Vagina (tissue), 2 donors: Measurements from ENCODE around the gene PLEKHA8.

ENCODE experiments used
- POLR2A ChIP-seq, 2 donors: fragments of 450-650 bp; IDR thresholded peaks; one replicate each; pipeline ENCODE4 v1.6.1; 2017; ENCODE audit warnings: antibody characterized with exemption in 2 of 2, mild to moderate bottlenecking in 2 of 2, moderate library complexity in 2 of 2
- POLR2AphosphoS5 ChIP-seq, 2 donors: sonication (generic); formaldehyde crosslinking; IDR thresholded peaks; one replicate each; pipeline ENCODE4 v1.9.0; 2017; ENCODE audit warnings: antibody characterized with exemption in 2 of 2, mild to moderate bottlenecking in 2 of 2, low read depth in 1 of 2; ENCODE audit not compliant: insufficient read depth in 1 of 2
- TF ChIP-seq, protein P1 (sequence below), 3 experiments: fragments of 450-650 bp in 2 of 3; fragments of 200-600 bp in 1 of 3; sonication (generic) in 1 of 3; IDR thresholded peaks; one replicate each; pipeline ENCODE4 v1.5.1; 2017 to 2019; ENCODE audit warnings: antibody characterized with exemption in 3 of 3, mild to moderate bottlenecking in 2 of 3, moderate library complexity in 2 of 3

DNA sequence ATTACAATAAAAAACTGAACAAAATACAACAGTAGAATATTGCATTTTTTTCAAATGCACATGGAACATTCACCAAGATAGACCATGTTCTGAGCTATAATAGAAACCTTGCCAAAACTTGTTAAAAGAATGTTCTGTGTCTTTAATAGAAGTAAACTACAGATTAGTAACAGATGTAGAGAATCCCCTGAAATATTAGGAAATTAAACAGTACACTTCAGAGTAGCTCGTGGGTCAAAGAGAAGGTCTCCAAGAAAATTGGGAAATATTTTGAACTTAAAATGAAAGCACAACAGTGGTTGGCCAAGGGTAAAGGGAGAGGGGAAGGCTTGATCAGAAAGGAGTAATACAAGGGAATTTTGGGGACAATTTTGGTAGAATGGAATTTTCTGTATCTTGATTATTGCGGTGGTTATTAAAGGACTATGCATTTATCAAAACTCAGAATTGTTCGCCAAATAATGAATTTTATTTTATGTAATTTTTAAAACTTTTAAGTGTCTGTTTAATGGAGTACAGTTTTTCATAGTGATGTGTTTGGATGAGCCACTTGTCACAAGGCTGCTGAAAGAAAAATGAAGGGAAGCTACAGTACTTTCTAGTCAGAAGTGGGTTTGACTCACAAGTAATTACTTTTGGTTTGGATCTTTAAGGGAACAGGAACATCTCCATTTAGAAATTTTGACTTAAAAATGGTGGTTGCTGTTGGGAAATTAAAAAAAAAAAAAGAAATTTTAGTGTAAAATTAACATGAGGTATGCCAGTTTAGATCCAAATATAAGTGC lies 10.2 kb downstream of the PLEKHA8 start:
- TF ChIP-seq, protein P1, sequence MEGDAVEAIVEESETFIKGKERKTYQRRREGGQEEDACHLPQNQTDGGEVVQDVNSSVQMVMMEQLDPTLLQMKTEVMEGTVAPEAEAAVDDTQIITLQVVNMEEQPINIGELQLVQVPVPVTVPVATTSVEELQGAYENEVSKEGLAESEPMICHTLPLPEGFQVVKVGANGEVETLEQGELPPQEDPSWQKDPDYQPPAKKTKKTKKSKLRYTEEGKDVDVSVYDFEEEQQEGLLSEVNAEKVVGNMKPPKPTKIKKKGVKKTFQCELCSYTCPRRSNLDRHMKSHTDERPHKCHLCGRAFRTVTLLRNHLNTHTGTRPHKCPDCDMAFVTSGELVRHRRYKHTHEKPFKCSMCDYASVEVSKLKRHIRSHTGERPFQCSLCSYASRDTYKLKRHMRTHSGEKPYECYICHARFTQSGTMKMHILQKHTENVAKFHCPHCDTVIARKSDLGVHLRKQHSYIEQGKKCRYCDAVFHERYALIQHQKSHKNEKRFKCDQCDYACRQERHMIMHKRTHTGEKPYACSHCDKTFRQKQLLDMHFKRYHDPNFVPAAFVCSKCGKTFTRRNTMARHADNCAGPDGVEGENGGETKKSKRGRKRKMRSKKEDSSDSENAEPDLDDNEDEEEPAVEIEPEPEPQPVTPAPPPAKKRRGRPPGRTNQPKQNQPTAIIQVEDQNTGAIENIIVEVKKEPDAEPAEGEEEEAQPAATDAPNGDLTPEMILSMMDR (IDR thresholded peaks at IDR 0.05): no peak
- TF ChIP-seq POLR2AphosphoS5 (IDR thresholded peaks at IDR 0.05; ENCODE audit: insufficient read depth in 1 of 2, low read depth in 1 of 2) (peak; percentile 15 to 65), POLR2A (IDR thresholded peaks at IDR 0.05) (no peak)
